Posterior cingulate gyrus (tissue), 11 donors: ENCODE data around the gene TBL2.
A peak's percentile ranks its signal among the peaks of the same experiment; 100 is the strongest.
"Not testable (repeated sequence)": the region's sequence is repeated elsewhere in the genome, so short reads cannot be mapped to it uniquely, and the experiment has no call there.

Source experiments
- DNase-seq, 10 donors: peaks; one replicate each; pipeline versions ENCODE4 v3.0.0 to v3.0.0-alpha.2; 2020 to 2021; ENCODE audit warnings: mixed read lengths in 3 of 10
- intact Hi-C: fragments of 100-400 bp; cut with DNase I; formaldehyde crosslinking; loops from one replicate; pipeline ENCODE4 v1.15.1; 2023

The TBL2 gene

DNA sequence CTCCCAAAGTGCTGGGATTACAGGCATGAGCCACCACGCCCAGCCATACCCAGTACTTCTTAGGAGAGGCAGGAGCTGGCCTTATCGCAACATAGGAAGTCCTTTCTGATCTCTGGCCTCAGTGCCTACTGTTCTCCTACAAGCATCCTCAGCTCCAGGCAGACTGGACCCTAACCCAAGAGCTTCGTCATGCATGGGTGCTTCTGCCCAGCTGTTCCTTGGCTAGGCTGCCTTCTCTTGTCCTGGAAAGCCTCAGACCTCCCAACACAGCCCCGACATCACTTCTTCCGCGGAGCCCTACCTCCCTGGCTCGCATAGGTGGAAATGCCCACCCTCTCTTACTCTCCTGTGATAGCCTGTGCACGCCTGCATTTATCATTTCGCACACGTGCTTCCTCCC lies 36.7 kb downstream of the TBL2 start:
- no peak for DNase-seq
- intact Hi-C loops: no loop called here

- peak in 1 of 10 donors; percentile 21 for DNase-seq
These were observed 38.7 kb downstream of the TBL2 start for GRCh38 chr7:73539709-73540108.

DNA sequence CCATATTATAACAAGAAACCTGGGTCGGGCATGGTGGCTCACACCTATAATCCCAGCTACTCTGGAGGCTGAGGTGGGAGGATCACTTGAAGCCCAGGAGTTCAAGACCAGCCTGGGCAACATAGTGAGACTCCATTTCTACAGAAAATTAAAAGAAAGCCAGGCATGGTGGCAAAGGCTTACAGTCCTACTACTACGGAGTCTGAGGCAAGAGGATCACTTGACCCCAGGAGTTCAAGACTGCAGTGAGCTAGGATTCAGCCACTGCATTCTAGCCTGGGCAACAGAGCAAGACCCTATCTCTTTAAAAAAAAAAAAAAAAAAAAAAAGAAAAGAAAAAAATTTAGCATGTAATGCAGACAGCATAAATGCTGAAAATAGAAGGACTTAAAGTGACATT lies 39.9 kb downstream of the TBL2 start:
- DNase-seq: peak in 1 of 10 donors; percentile 3
- intact Hi-C loops: not testable (repeated sequence)

More at GRCh38 chr7:73539709-73540108, 38.7 kb downstream of the TBL2 start:
- intact Hi-C loops: no loop called here

- intact Hi-C loops: no loop called here
- DNase-seq: peak in 2 of 10 donors; percentile 68 to 84
These were observed 41.3 kb downstream of the TBL2 start for GRCh38 chr7:73537051-73537450.

- intact Hi-C loops: no loop called here
These were observed 41.9 kb downstream of the TBL2 start for GRCh38 chr7:73536479-73536878.

GRCh38 chr7:73535918-73536317 lies 42.5 kb downstream of the TBL2 start:
- peak in 1 of 10 donors; percentile 16 for DNase-seq
- intact Hi-C loops: not testable (repeated sequence)

More at GRCh38 chr7:73536479-73536878, 41.9 kb downstream of the TBL2 start:
- peak in 2 of 10 donors; percentile 44 to 72 for DNase-seq

DNA sequence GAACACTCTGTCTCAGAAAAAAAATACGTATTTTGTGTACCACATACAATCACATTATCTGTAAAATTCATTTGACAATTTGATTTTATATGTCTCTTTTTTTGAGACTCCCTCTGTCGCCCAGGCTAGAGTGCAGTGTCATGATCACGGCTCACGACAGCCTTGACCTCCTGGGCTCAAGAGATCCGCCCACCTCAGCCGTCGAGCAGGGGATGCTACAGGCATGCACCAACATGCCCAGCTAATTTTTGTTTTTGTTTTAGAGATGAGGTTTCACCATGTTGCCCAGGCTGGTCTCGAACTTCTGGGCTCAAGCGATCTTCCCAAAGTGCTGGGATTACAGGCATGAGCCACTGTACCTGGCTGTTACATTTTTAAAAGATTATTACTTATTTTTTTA lies 44.6 kb downstream of the TBL2 start:
- DNase-seq: peak in 2 of 10 donors; percentile 33 to 57
- intact Hi-C loops: no loop called here

DNA sequence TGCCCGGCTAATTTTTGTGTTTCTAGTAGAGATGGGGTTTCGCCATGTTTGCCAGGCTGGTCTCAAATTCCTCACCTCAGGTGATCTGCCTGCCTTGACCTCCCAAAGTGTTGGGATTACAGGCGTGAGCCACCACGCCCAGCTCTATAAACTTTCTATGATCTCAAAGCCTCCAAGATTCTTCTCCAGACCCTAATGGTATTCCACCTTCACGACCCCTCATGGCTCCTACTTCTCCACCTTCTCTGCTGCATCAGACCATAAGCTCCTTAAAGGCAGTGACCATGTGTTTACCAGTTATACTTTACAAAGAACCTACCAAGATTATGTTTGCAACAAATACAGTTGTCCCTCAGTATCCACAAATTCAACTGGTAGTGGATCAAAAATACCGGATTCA lies 46.2 kb downstream of the TBL2 start:
- DNase-seq: peak in 1 of 10 donors; percentile 1
- intact Hi-C loops: no loop called here

GRCh38 chr7:73530800-73531199 lies 47.6 kb downstream of the TBL2 start:
- peak in 2 of 10 donors; percentile 41 to 44 for DNase-seq
- intact Hi-C loops: no loop called here

GRCh38 chr7:73526896-73527821 lies 51.2 kb downstream of the TBL2 start:
- intact Hi-C loops: no loop called here
- peak in 1 of 10 donors; percentile 6 for DNase-seq

GRCh38 chr7:73526158-73526494 lies 52.3 kb downstream of the TBL2 start:
- peak in 1 of 10 donors; percentile 24 for DNase-seq
- intact Hi-C loops: not testable (repeated sequence)

DNA sequence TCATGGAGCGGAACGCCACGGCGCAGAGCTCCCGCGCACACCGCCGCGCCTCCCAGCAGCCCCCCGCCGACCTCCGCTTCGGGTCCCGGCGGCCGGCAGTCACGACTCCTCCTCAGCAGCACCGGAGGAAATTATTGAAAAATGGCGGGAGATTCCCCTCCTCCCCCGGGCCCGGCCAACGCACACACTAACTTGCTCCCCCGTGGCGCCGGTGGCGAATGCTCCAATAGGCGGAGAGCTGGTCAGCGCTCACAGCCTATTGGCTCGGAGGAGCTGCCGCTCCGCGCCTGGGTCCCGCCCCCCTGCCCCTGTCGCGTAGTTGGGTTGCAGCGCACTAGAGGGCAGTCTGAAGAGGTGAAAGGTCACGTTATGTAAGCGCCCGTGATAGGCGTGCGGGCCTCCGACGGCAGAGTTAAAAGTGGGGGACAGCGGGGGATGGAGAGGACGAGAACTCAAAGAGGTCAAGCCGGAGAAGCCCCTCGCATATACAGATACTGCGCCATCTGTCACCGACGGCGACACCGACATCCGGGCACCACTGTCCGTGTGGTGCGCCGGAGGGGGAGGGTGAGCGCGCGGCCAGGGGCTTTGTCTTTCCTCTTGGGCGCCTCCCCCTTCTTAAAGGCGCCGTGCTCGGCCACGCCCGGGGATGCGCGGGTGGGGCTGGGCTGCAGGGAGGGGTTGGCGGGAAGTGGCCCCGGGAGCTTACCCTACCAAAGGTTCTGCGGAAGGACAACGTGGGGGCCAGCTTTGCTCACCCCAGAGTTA lies 56.1 kb downstream of the TBL2 start, which contains the start of gene BAZ1B:
TSS of gene BAZ1B (minus strand) at position 189 of the 768 bp plus-strand sequence. CDS start 360 bp downstream, outside the sequence.
- DNase-seq: peak; percentile 96 to 100 (median 98)
- intact Hi-C loops: loop anchor here (1.0 kb wide), 1 partner anchor 56 kb away; the partner anchor contains the start of gene TBL2

GRCh38 chr7:73521636-73522104 lies 56.7 kb downstream of the TBL2 start:
- intact Hi-C loops: loop anchor here (1.0 to 2.0 kb wide), 2 partner anchors 35 to 57 kb away; partner anchors contain the start of genes BCL7B and TBL2
- DNase-seq: peak in 4 of 10 donors; percentile 50 to 76 (median 64)

GRCh38 chr7:73520673-73521635 lies 57.4 kb downstream of the TBL2 start:
- DNase-seq: peak in 1 of 10 donors; percentile 50
- intact Hi-C loops: loop anchor here (2.0 kb wide), 1 partner anchor 36 kb away; the partner anchor contains the start of gene BCL7B

DNA sequence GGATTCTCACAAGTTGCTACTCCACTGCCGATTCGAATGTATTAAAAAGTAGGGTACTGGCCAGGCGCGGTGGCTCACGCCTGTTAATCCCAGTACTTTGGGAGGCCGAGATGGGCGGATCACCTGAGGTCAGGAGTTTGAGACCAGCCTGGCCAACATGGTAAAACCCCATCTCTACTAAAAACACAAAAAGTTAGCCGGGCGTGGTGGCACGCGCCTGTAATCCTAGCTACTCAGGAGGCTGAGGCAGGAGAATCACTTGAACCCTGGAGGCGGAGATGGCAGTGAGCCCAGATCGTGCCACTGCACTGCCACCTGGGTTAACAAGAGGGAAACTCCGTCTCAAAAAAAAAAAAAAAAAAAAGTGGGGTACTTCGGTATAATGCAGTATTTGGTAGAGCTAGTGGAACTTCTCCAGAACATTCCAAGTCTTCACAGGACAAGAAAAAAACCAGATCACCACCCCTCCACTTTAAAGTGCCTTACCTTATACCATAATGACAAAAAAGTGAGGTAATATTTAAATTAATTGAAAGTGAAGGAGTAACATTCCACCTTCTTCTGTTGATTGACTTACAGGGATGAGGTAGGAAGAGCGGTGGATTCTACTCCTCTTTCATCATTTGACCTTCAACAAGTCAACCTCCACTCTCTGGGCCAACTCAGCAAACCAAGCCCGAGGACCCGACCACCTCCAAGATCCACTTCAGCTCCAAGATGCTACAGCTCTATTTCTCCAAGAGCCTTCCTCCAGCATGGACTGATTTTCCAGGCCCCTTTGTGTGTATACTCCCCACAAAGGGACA lies 58.3 kb downstream of the TBL2 start:
- intact Hi-C loops: loop anchor here (2.0 kb wide), 1 partner anchor 37 kb away; the partner anchor contains the start of gene BCL7B
- DNase-seq: no peak

- no peak for DNase-seq
These were observed 59.9 kb downstream of the TBL2 start for GRCh38 chr7:73518470-73518869.

More at GRCh38 chr7:73518470-73518869, 59.9 kb downstream of the TBL2 start:
- intact Hi-C loops: no loop called here
